ENCODE data around the gene EMP2.

Gene EMP2

GRCh38 chr16:10531582-10531981, 48.8 kb downstream of the EMP2 start:
- Mint-ChIP-seq H3K27me3 (ENCODE audit: low read depth) (no peaks in the 10 kb centered on the region), H3K4me1 (no peaks in the 10 kb centered on the region), H3K36me3 (ENCODE audit: low read depth) (no peaks in the 10 kb centered on the region), H3K27ac (no peak overlapping the region), H3K4me3 (no peak overlapping the region), H3K9me3 (no peaks in the 10 kb centered on the region)
- no peak for TF ChIP-seq CTCF (IDR thresholded peaks at IDR 0.05; ENCODE audit: unreplicated experiment in 3 of 3)

- no peaks in the 10 kb centered on the region for H3K27me3 Mint-ChIP-seq (ENCODE audit: low read depth)
- H3K36me3 Mint-ChIP-seq (ENCODE audit: low read depth) = no peaks in the 10 kb centered on the region
- H3K9me3 Mint-ChIP-seq = no peaks in the 10 kb centered on the region
- H3K4me3 Mint-ChIP-seq = no peak overlapping the region
- TF ChIP-seq CTCF (IDR thresholded peaks at IDR 0.05; ENCODE audit: unreplicated experiment in 3 of 3) = no peak
- H3K27ac Mint-ChIP-seq = no peak overlapping the region
- no peaks in the 10 kb centered on the region for H3K4me1 Mint-ChIP-seq
Measured at GRCh38 chr16:10530685-10531084, 49.7 kb downstream of the EMP2 start.

- Mint-ChIP-seq H3K4me1 (no peaks in the 10 kb centered on the region), H3K27me3 (ENCODE audit: low read depth) (no peaks in the 10 kb centered on the region), H3K36me3 (ENCODE audit: low read depth) (no peaks in the 10 kb centered on the region), H3K27ac (no peak overlapping the region), H3K4me3 (no peak overlapping the region), H3K9me3 (no peaks in the 10 kb centered on the region)
- TF ChIP-seq CTCF (IDR thresholded peaks at IDR 0.05; ENCODE audit: unreplicated experiment in 3 of 3) = no peak
Measured at GRCh38 chr16:10529895-10530669, 50.3 kb downstream of the EMP2 start.

GRCh38 chr16:10528635-10529034, 51.8 kb downstream of the EMP2 start:
- Mint-ChIP-seq H3K27me3 (ENCODE audit: low read depth) (no peaks in the 10 kb centered on the region), H3K36me3 (ENCODE audit: low read depth) (no peaks in the 10 kb centered on the region), H3K4me1 (peaks cover 2% of the 10 kb centered on the region), H3K9me3 (no peaks in the 10 kb centered on the region), H3K4me3 (no peak overlapping the region), H3K27ac (no peak overlapping the region)
- no peak for TF ChIP-seq CTCF (IDR thresholded peaks at IDR 0.05; ENCODE audit: unreplicated experiment in 3 of 3)

GRCh38 chr16:10526962-10527361, 53.4 kb downstream of the EMP2 start:
- H3K4me1 Mint-ChIP-seq = peaks cover 4% of the 10 kb centered on the region
- TF ChIP-seq CTCF (IDR thresholded peaks at IDR 0.05; ENCODE audit: unreplicated experiment in 3 of 3) = no peak

GRCh38 chr16:10525214-10525825, 55.1 kb downstream of the EMP2 start:
- Mint-ChIP-seq H3K9me3 (no peaks in the 10 kb centered on the region), H3K27ac (no peak overlapping the region), H3K4me1 (peaks cover 4% of the 10 kb centered on the region), H3K27me3 (ENCODE audit: low read depth) (no peaks in the 10 kb centered on the region), H3K36me3 (ENCODE audit: low read depth) (no peaks in the 10 kb centered on the region), H3K4me3 (no peak overlapping the region)
- no peak for TF ChIP-seq CTCF (IDR thresholded peaks at IDR 0.05; ENCODE audit: unreplicated experiment in 3 of 3)

More at GRCh38 chr16:10526962-10527361, 53.4 kb downstream of the EMP2 start:
- Mint-ChIP-seq H3K27me3 (ENCODE audit: low read depth) (no peaks in the 10 kb centered on the region), H3K4me3 (no peak overlapping the region), H3K27ac (no peak overlapping the region), H3K36me3 (ENCODE audit: low read depth) (no peaks in the 10 kb centered on the region), H3K9me3 (no peaks in the 10 kb centered on the region)

Measured in nephron (organoid).